ENCODE measurements around the gene WDR37. TPM values are rescaled to one million over a fixed set of nuclear protein-coding genes. Genes with fewer than 3 reads are reported as not detected.

The WDR37 gene
- total and polyA plus RNA-seq, 9 of the 15 experiments (the other 6 are each of a cell fraction or from before 2014, with no cell fraction given) = 2.3 to 11.6 (median 6.7) TPM

- no peak for TF ChIP-seq ASH1L (IDR thresholded peaks at IDR 0.05; ENCODE audit: borderline replicate concordance, low read depth, partially characterized antibody)
- TF ChIP-seq ZNF384 (IDR thresholded peaks at IDR 0.05; ENCODE audit: low read depth, low read length) = no peak
- no peak for TF ChIP-seq NFATC3 (IDR thresholded peaks at IDR 0.05)
- no peak for TF ChIP-seq ZNF347 (CRISPR knock-in tag; IDR thresholded peaks at IDR 0.05; ENCODE audit: low read depth)
- TF ChIP-seq KLF13 (tag; IDR thresholded peaks at IDR 0.05; ENCODE audit: borderline replicate concordance, low read depth) = no peak
- no peak for TF ChIP-seq RBM15 (IDR thresholded peaks at IDR 0.05; ENCODE audit: insufficient read depth, low read length)
- no peak for TF ChIP-seq HDAC1 (IDR thresholded peaks at IDR 0.05)
- no peak for TF ChIP-seq ZNF507 (tag; conservative IDR thresholded peaks at IDR 0.05)
- TF ChIP-seq PML (IDR thresholded peaks at IDR 0.05; ENCODE audit: low read length) = no peak
- TF ChIP-seq RREB1 (CRISPR knock-in tag; IDR thresholded peaks at IDR 0.05) = no peak
These were observed 26.3 kb upstream of the WDR37 start (continued) for GRCh38 chr10:1029838-1030237.

Measured in K562 (cell line).